ENCODE data around the gene DLG5. TPM values are rescaled to one million over a fixed set of nuclear protein-coding genes. Genes with fewer than 3 reads are reported as not detected.

The DLG5 gene
- total and polyA plus RNA-seq, 9 of the 15 experiments (the other 6 are each of a cell fraction or from before 2014, with no cell fraction given) = 1.4 to 26.8 (median 11.2) TPM

DNA sequence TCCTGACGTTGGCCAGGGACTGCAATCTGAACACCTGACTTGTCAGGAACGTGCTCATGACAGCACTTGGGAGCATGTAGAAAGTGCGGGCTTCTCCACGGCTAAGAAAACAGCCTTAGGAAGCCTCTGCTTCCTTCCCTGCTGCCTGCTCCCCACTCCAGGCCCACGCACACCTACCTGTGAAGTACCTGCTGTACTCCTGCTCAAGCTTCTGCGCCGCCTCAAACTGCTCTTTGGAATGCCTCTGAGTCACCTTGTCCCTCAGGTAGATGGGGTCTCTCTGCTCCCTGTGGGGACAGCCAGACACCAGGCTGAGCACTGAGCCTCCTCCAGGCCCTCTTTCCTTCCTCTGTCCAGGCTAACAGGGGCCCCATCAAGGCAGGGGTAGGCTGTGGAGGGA lies 132.7 kb downstream of the DLG5 start (continued):
- TF ChIP-seq, protein P1, sequence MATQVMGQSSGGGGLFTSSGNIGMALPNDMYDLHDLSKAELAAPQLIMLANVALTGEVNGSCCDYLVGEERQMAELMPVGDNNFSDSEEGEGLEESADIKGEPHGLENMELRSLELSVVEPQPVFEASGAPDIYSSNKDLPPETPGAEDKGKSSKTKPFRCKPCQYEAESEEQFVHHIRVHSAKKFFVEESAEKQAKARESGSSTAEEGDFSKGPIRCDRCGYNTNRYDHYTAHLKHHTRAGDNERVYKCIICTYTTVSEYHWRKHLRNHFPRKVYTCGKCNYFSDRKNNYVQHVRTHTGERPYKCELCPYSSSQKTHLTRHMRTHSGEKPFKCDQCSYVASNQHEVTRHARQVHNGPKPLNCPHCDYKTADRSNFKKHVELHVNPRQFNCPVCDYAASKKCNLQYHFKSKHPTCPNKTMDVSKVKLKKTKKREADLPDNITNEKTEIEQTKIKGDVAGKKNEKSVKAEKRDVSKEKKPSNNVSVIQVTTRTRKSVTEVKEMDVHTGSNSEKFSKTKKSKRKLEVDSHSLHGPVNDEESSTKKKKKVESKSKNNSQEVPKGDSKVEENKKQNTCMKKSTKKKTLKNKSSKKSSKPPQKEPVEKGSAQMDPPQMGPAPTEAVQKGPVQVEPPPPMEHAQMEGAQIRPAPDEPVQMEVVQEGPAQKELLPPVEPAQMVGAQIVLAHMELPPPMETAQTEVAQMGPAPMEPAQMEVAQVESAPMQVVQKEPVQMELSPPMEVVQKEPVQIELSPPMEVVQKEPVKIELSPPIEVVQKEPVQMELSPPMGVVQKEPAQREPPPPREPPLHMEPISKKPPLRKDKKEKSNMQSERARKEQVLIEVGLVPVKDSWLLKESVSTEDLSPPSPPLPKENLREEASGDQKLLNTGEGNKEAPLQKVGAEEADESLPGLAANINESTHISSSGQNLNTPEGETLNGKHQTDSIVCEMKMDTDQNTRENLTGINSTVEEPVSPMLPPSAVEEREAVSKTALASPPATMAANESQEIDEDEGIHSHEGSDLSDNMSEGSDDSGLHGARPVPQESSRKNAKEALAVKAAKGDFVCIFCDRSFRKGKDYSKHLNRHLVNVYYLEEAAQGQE (IDR thresholded peaks at IDR 0.05; ENCODE audit: borderline replicate concordance) = no peak
- TF ChIP-seq, protein P1 (CRISPR knock-in tag; IDR thresholded peaks at IDR 0.05; ENCODE audit: low read depth) = no peak
- TF ChIP-seq TGIF2 (CRISPR knock-in tag; IDR thresholded peaks at IDR 0.05) = no peak
- no peak for TF ChIP-seq ZNF124 (CRISPR knock-in tag; IDR thresholded peaks at IDR 0.05)
- no peak for TF ChIP-seq BRD9 (IDR thresholded peaks at IDR 0.05; ENCODE audit: low read depth, partially characterized antibody)
- no peak for TF ChIP-seq NR1H2 (CRISPR knock-in tag; IDR thresholded peaks at IDR 0.05)
- no peak for TF ChIP-seq ZNF316 (IDR thresholded peaks at IDR 0.05)
- TF ChIP-seq SNRNP70 (optimal IDR thresholded peaks at IDR 0.05; ENCODE audit: low read depth, low read length) = no peak
- no peak for TF ChIP-seq PCBP1 (IDR thresholded peaks at IDR 0.05; ENCODE audit: low read depth, low read length, poor library complexity, severe bottlenecking)
- no peak for TF ChIP-seq NFATC3 (IDR thresholded peaks at IDR 0.05)
